Activated naive CD8-positive, alpha-beta T cell (primary cell): ENCODE data around the gene STRIP1.

Source experiments
- H3K27ac Mint-ChIP-seq: one replicate; pipeline ENCODE4 v1.8.0; 2021; ENCODE audit warnings: mixed read lengths
- H3K27me3 Mint-ChIP-seq: one replicate; pipeline ENCODE4 v1.8.0; 2021; ENCODE audit warnings: mixed read lengths
- H3K36me3 Mint-ChIP-seq: one replicate; pipeline ENCODE4 v1.8.0; 2021; ENCODE audit warnings: mixed read lengths
- H3K4me1 Mint-ChIP-seq: one replicate; pipeline ENCODE4 v1.8.0; 2021; ENCODE audit warnings: low read depth, mixed read lengths
- H3K4me3 Mint-ChIP-seq: one replicate; pipeline ENCODE4 v1.8.0; 2021; ENCODE audit warnings: mild to moderate bottlenecking, mixed read lengths
- H3K9me3 Mint-ChIP-seq: one replicate; pipeline ENCODE4 v1.8.0; 2021; ENCODE audit warnings: low read depth, mixed read lengths

STRIP1 gene

GRCh38 chr1:110055493-110056284 lies 21.3 kb downstream of the STRIP1 start:
- H3K27ac Mint-ChIP-seq: no peak overlapping the region

DNA sequence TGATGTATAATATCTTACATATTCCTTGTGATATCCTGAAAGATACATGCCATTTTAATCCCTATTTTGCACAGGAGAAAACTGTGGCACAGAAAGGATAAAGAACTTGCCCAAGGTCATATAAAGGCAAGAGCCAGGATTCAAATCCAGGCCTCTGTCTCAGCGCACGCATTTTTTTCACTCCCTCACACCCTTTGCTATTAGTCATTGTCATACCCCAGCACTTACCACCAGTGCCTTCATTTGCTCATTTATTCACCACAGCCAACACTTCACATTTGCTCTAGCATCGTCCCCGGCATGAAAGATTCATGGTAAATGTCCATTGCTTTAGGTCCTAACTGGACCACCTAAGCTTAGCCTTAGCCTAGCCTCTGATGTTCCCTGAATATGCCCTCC lies 21.9 kb downstream of the STRIP1 start:
- H3K27ac Mint-ChIP-seq: no peak overlapping the region
- H3K36me3 Mint-ChIP-seq: peaks cover 9% of the 10 kb centered on the region

More at GRCh38 chr1:110055493-110056284, 21.3 kb downstream of the STRIP1 start:
- H3K9me3 Mint-ChIP-seq: no peaks in the 10 kb centered on the region
- H3K36me3 Mint-ChIP-seq: peaks cover 9% of the 10 kb centered on the region
- H3K27me3 Mint-ChIP-seq: no peaks in the 10 kb centered on the region
- H3K4me3 Mint-ChIP-seq: no peak overlapping the region
- peaks cover 2% of the 10 kb centered on the region for H3K4me1 Mint-ChIP-seq

DNA sequence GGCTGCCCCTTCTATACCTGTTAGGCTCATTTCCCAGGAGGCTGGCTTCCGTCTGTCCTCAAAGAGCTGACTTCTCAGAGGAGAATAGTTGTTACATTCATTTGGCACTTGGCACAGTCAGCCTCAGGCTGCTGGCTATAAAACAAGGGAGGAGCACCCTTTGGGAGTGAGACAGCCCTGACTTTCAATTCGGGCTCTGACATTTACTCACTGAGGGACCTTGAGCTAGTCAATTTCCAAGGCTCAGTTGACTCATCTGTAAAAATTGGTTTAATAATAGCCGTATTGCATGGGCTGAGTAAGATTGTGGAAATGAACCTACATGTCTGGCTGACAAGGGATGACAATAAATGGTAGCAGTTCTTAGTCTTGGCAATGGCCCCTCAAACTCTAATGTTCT lies 22.4 kb downstream of the STRIP1 start:
- Mint-ChIP-seq H3K9me3 (no peaks in the 10 kb centered on the region), H3K27ac (no peak overlapping the region), H3K27me3 (no peaks in the 10 kb centered on the region), H3K36me3 (peaks cover 9% of the 10 kb centered on the region), H3K4me3 (no peak overlapping the region), H3K4me1 (peaks cover 2% of the 10 kb centered on the region)

More for the DNA sequence above, 21.9 kb downstream of the STRIP1 start:
- Mint-ChIP-seq H3K9me3 (no peaks in the 10 kb centered on the region), H3K27me3 (no peaks in the 10 kb centered on the region), H3K4me1 (peaks cover 2% of the 10 kb centered on the region), H3K4me3 (no peak overlapping the region)

- H3K27me3 Mint-ChIP-seq: no peaks in the 10 kb centered on the region
- no peaks in the 10 kb centered on the region for H3K9me3 Mint-ChIP-seq
- H3K4me1 Mint-ChIP-seq: peaks cover 2% of the 10 kb centered on the region
- peaks cover 6% of the 10 kb centered on the region for H3K36me3 Mint-ChIP-seq
- H3K27ac Mint-ChIP-seq: no peak overlapping the region
- no peak overlapping the region for H3K4me3 Mint-ChIP-seq
Measured at GRCh38 chr1:110057963-110058518, 23.6 kb downstream of the STRIP1 start.

DNA sequence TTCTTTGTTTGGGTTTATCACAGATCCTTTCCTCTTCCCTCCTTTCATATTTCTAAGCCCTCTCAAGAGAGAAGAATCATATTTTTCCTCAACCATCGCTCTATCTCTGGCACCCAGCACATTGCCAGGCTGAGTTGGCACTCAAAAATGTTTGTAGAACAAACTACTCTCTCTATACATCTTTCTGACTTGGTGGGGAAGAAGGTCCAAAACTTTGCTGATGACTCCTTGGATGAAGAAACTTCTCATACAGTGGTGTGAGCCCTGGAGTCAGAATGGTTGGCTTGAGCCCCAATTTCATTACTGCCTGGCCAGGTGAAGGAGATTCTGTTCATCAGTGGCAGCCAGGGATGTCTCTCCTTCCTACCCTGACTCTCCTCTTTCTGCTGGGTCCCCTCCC lies 24.2 kb downstream of the STRIP1 start:
- Mint-ChIP-seq H3K27ac (no peak overlapping the region), H3K36me3 (peaks cover 6% of the 10 kb centered on the region), H3K4me3 (no peak overlapping the region), H3K27me3 (no peaks in the 10 kb centered on the region), H3K9me3 (no peaks in the 10 kb centered on the region), H3K4me1 (peaks cover 2% of the 10 kb centered on the region)

GRCh38 chr1:110059133-110059863 lies 24.9 kb downstream of the STRIP1 start:
- Mint-ChIP-seq H3K9me3 (no peaks in the 10 kb centered on the region), H3K4me3 (no peak overlapping the region), H3K36me3 (peaks cover 3% of the 10 kb centered on the region), H3K27ac (no peak overlapping the region), H3K4me1 (peaks cover 2% of the 10 kb centered on the region), H3K27me3 (no peaks in the 10 kb centered on the region)

DNA sequence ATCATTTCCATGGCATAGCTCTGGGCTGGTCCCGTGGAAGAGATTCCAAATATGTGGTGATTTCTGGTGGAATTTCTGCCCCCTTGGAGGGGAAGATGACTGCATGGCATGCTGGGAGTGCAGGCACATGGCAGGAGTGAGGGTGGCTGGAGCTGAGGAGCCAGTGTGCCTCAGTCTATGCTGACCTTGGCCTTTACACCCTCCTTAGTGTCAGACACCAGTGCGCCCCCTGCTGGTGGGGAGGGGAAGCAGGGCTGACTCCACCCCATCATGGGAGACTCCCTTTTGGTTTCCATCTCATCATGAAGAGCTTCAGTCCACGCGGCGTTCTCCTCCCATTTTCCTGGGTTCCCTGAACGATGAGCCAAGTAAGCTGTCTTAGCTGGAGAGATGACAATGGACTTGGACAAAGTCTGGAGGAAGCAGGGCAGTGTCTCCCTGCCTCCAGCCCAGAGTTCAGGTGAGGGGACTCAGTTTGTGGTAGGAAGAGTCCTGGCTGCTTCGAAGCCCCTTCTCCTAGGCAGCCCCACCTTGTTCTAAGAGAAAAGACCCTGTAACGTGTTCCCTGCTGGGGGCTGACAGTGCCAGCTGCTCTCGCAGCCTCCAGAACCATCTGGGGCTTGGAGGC lies 25.7 kb downstream of the STRIP1 start:
- Mint-ChIP-seq H3K36me3 (peaks cover 3% of the 10 kb centered on the region), H3K9me3 (no peaks in the 10 kb centered on the region), H3K27me3 (no peaks in the 10 kb centered on the region), H3K4me3 (no peak overlapping the region), H3K4me1 (peaks cover 2% of the 10 kb centered on the region), H3K27ac (no peak overlapping the region)

DNA sequence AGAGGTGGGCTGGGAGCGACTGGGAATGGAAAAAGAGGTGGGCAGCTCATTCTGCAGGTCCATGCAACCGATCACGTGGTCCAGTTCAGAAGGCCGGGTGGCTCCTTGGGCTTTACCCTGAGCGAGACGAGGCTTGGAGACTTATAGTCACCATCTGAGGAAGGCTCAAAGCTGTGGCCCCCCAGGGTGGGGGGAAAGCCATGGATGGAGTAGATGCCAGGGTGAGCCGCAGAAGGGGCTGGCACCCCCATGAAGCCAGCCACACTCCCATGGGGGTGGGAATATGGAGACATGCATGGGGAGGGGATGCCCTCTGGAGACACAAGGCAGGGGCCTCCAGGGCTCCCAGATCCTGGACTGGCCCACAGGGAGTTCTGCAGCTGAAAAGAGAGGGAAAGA lies 26.2 kb downstream of the STRIP1 start:
- Mint-ChIP-seq H3K4me1 (peaks cover 2% of the 10 kb centered on the region), H3K27me3 (no peaks in the 10 kb centered on the region), H3K4me3 (no peak overlapping the region), H3K36me3 (peaks cover 3% of the 10 kb centered on the region), H3K9me3 (no peaks in the 10 kb centered on the region), H3K27ac (no peak overlapping the region)

- no peaks in the 10 kb centered on the region for H3K9me3 Mint-ChIP-seq
- H3K27ac Mint-ChIP-seq: no peak overlapping the region
- H3K27me3 Mint-ChIP-seq: peaks cover 2% of the 10 kb centered on the region
- peaks cover 3% of the 10 kb centered on the region for H3K36me3 Mint-ChIP-seq
- no peak overlapping the region for H3K4me3 Mint-ChIP-seq
- peaks cover 2% of the 10 kb centered on the region for H3K4me1 Mint-ChIP-seq
Measured at GRCh38 chr1:110061341-110061740, 26.9 kb downstream of the STRIP1 start.

- H3K4me1 Mint-ChIP-seq: peaks cover 2% of the 10 kb centered on the region
- H3K36me3 Mint-ChIP-seq: peaks cover 3% of the 10 kb centered on the region
- no peak overlapping the region for H3K4me3 Mint-ChIP-seq
- H3K27me3 Mint-ChIP-seq: peaks cover 5% of the 10 kb centered on the region
- H3K27ac Mint-ChIP-seq: no peak overlapping the region
- no peaks in the 10 kb centered on the region for H3K9me3 Mint-ChIP-seq
Measured at GRCh38 chr1:110062612-110063011, 28.2 kb downstream of the STRIP1 start.

- H3K27ac Mint-ChIP-seq: no peak overlapping the region
- H3K9me3 Mint-ChIP-seq: no peaks in the 10 kb centered on the region
- H3K27me3 Mint-ChIP-seq: peaks cover 11% of the 10 kb centered on the region
- peaks cover 3% of the 10 kb centered on the region for H3K36me3 Mint-ChIP-seq
- H3K4me3 Mint-ChIP-seq: no peak overlapping the region
- peaks cover 7% of the 10 kb centered on the region for H3K4me1 Mint-ChIP-seq
Measured at GRCh38 chr1:110063781-110064180, 29.4 kb downstream of the STRIP1 start.

- Mint-ChIP-seq H3K4me3 (no peak overlapping the region), H3K27ac (no peak overlapping the region), H3K4me1 (peaks cover 9% of the 10 kb centered on the region), H3K9me3 (no peaks in the 10 kb centered on the region), H3K36me3 (peaks cover 3% of the 10 kb centered on the region), H3K27me3 (peaks cover 11% of the 10 kb centered on the region)
Measured at GRCh38 chr1:110064576-110065337, 30.3 kb downstream of the STRIP1 start.

- Mint-ChIP-seq H3K4me3 (no peak overlapping the region), H3K36me3 (no peaks in the 10 kb centered on the region), H3K27ac (no peak overlapping the region), H3K27me3 (peaks cover 11% of the 10 kb centered on the region), H3K4me1 (peaks cover 9% of the 10 kb centered on the region), H3K9me3 (no peaks in the 10 kb centered on the region)
Measured at GRCh38 chr1:110065841-110066240, 31.4 kb downstream of the STRIP1 start.

DNA sequence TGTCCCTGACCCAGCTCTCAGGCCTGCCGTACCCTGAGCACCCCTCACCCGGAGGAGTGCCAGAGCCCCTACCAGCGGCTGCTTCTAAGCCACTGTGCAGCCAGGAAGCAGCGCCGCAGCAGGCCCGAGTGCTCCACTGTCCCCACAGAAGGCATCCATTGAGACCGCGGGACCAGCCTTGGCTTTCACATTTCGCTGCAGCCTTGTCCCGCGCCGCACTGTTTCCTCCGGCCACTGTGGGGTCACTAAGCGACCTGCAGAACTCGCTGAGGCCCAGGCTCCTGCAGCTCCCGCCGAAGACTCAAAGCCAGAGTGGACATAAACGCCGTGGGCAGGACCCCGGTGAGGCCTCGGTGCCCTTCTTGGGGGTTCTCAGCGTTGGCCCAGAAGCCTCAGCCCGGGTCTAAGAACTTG lies 33.1 kb downstream of the STRIP1 start:
- H3K27ac Mint-ChIP-seq: no peak overlapping the region
- H3K36me3 Mint-ChIP-seq: no peaks in the 10 kb centered on the region
- H3K9me3 Mint-ChIP-seq: no peaks in the 10 kb centered on the region
- peaks cover 19% of the 10 kb centered on the region for H3K27me3 Mint-ChIP-seq
- peaks cover 9% of the 10 kb centered on the region for H3K4me1 Mint-ChIP-seq
- no peak overlapping the region for H3K4me3 Mint-ChIP-seq
